Endothelial cell of umbilical vein (primary cell): ENCODE results near the gene GRM7. TPM values are rescaled to one million over a fixed set of nuclear protein-coding genes. Genes with fewer than 3 reads are reported as not detected.

Experiments used
- BruUV-seq: library from RNA; stranded (reverse); fragments of 400-500 nt; replicated peaks from 2 replicates; lab custom pipeline; 2021; lab: Mats Ljungman, UMichigan
- CTCF ChIA-PET: fragments of 300-600, 350-600 bp; sonication (Branson Sonifier 250); formaldehyde crosslinking; loops from one replicate; lab custom pipeline; 2021; ENCODE audit warnings: antibody characterized with exemption, inconsistent platforms; lab: Charles Lee
- POLR2A ChIA-PET: fragments of 300-600, 350-600 bp; sonication (Branson Sonifier 250); formaldehyde crosslinking; loops from one replicate; lab custom pipeline; 2021; ENCODE audit warnings: antibody characterized with exemption, inconsistent platforms; lab: Charles Lee
- DNase-seq: peaks from one replicate; pipeline ENCODE4 v3.0.0-alpha.2; 2011; ENCODE audit warnings: low read depth, low spot score
- FAIRE-seq: peaks from 2 replicates; lab custom pipeline; 2011; peaks lifted over from hg19 to GRCh38; lab: Jason Lieb, UNC
- H2AFZ ChIP-seq: 2 replicates; pipeline ENCODE4 v1.6.0; 2012; ENCODE audit warnings: low read depth, low read length, control low read depth, inconsistent platforms
- H3K27ac ChIP-seq: 2 replicates; pipeline ENCODE4 v1.5.1; 2011; ENCODE audit warnings: low read depth, mild to moderate bottlenecking, control low read depth, low read length, moderate library complexity; ENCODE audit not compliant: insufficient read depth
- H3K27me3 ChIP-seq, 2 experiments: 2 replicates each; pipeline versions ENCODE4 v1.6.0 to v1.6.1; 2011; ENCODE audit warnings: low read length in 2 of 2, mixed read lengths in 1 of 2; ENCODE audit not compliant: control insufficient read depth in 2 of 2, insufficient read depth in 2 of 2
- H3K36me3 ChIP-seq, 2 experiments: 2 replicates in 1 of 2; 3 replicates in 1 of 2; pipeline ENCODE4 v1.5.1; 2011; ENCODE audit warnings: low read length in 2 of 2, mild to moderate bottlenecking in 1 of 2, moderate library complexity in 1 of 2; ENCODE audit not compliant: control insufficient read depth in 2 of 2, insufficient read depth in 2 of 2; ENCODE audit errors: extremely low read depth in 1 of 2
- H3K4me1 ChIP-seq: 3 replicates; pipeline ENCODE4 v1.5.1; 2011; ENCODE audit warnings: mild to moderate bottlenecking, low read length; ENCODE audit not compliant: control insufficient read depth, insufficient read depth; ENCODE audit errors: extremely low read depth
- H3K4me2 ChIP-seq: 2 replicates; pipeline ENCODE4 v1.6.1; 2011; ENCODE audit warnings: low read length, control low read depth, mixed read lengths; ENCODE audit not compliant: insufficient read depth
- H3K4me3 ChIP-seq, 3 experiments: fragments of 200-600 bp in 1 of 3; sonication (generic), shearing (Covaris generic) in 1 of 3; replicated peaks in 1 of 3; 2 replicates each; pipeline ENCODE4 v1.5.1; 2011 to 2016; ENCODE audit warnings: control low read depth in 3 of 3, low read length in 3 of 3, mild to moderate bottlenecking in 2 of 3, inconsistent platforms in 1 of 3, low read depth in 1 of 3, moderate library complexity in 1 of 3; ENCODE audit not compliant: insufficient read depth in 1 of 3
- H3K79me2 ChIP-seq: 2 replicates; pipeline ENCODE4 v1.6.0; 2012; ENCODE audit warnings: low read length, inconsistent platforms; ENCODE audit not compliant: control insufficient read depth, insufficient read depth
- H3K9ac ChIP-seq: replicated peaks from 2 replicates; pipeline ENCODE3; 2011; ENCODE audit warnings: low read length, control low read depth; ENCODE audit not compliant: insufficient read depth; ENCODE audit errors: extremely low read depth
- H3K9me1 ChIP-seq: replicated peaks from 3 replicates; pipeline ENCODE4 v1.6.0; 2011; ENCODE audit warnings: mild to moderate bottlenecking, low read length; ENCODE audit not compliant: control insufficient read depth, insufficient read depth; ENCODE audit errors: extremely low read depth
- H3K9me3 ChIP-seq: replicated peaks from 2 replicates; pipeline ENCODE4 v1.5.1; 2012; ENCODE audit warnings: low read length, inconsistent platforms; ENCODE audit not compliant: control insufficient read depth, insufficient read depth
- H4K20me1 ChIP-seq: replicated peaks from 2 replicates; pipeline ENCODE3; 2011; ENCODE audit warnings: mild to moderate bottlenecking, low read length; ENCODE audit not compliant: control insufficient read depth, insufficient read depth; ENCODE audit errors: extremely low read depth
- JUN ChIP-seq: IDR thresholded peaks from 2 replicates; pipeline ENCODE4 v1.6.1; 2011; ENCODE audit warnings: borderline replicate concordance, low read depth; ENCODE audit not compliant: insufficient read length, insufficient read depth
- dilution Hi-C: fragments of 300-500 bp; cut with MboI; formaldehyde crosslinking; loops from one replicate; pipeline ENCODE4 v1.15.0; 2019; ENCODE audit warnings: low sequenced_read_pairs; ENCODE audit not compliant: extremely low pct_ligation_motif_present
- intact Hi-C: fragments of 100-400 bp; cut with micrococcal nuclease; formaldehyde crosslinking; loops from one replicate; pipeline ENCODE4 v1.10.0; 2022
- polyA plus RNA-seq, 4 experiments: library from polyadenylated mRNA; depleted of rRNA in 3 of 4; stranded (reverse) in 3 of 4; unstranded in 1 of 4; fragments of >200 nt; gene quantifications; 2 replicates each; pipeline versions ENCODE4 v1.2.1 to v1.2.3, GENCODE V29; 2011 to 2012; ENCODE audit warnings: missing spikeins in 1 of 4
- total RNA-seq: library from RNA; stranded (reverse); gene quantifications from 2 replicates; pipeline ENCODE4 v1.2.3, GENCODE V29; 2021
- TF ChIP-seq, protein P1 (sequence below), 2 donors: IDR thresholded peaks; 1 replicate in 1 of 2; 2 replicates in 1 of 2; pipeline ENCODE4 v1.5.1; 2011; ENCODE audit warnings: low read length in 2 of 2, mild to moderate bottlenecking in 2 of 2, moderate library complexity in 2 of 2, control low read depth in 1 of 2, inconsistent platforms in 1 of 2, low read depth in 1 of 2; ENCODE audit not compliant: insufficient read depth in 1 of 2; ENCODE audit errors: extremely low read depth in 1 of 2

Gene GRM7
- total and polyA plus RNA-seq, 2 donors (not counting 3 experiments of a cell fraction or from before 2014, with no cell fraction given) = 0.12 TPM; not detected in 1

DNA sequence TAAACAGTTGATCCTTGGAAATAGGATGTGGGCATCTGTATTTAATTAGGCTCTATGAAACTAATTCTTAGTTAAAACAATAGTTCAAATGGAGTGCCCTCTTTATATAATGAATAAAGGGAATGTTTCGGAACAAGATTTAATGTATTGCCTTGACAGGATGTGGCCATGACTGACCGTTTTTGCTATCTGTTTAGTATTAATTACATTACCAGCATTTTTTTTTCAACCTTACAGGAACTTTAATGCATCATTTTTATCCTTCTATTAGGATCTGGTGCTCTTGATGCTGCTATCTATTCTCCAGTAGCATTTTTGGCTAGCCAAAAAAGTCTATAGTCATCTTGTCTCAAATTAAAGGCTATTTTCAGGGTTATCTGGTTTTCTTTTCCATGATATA lies 340.9 kb downstream of the GRM7 start:
- FAIRE-seq (no peak), DNase-seq (no peak)
- TF ChIP-seq, protein P1, sequence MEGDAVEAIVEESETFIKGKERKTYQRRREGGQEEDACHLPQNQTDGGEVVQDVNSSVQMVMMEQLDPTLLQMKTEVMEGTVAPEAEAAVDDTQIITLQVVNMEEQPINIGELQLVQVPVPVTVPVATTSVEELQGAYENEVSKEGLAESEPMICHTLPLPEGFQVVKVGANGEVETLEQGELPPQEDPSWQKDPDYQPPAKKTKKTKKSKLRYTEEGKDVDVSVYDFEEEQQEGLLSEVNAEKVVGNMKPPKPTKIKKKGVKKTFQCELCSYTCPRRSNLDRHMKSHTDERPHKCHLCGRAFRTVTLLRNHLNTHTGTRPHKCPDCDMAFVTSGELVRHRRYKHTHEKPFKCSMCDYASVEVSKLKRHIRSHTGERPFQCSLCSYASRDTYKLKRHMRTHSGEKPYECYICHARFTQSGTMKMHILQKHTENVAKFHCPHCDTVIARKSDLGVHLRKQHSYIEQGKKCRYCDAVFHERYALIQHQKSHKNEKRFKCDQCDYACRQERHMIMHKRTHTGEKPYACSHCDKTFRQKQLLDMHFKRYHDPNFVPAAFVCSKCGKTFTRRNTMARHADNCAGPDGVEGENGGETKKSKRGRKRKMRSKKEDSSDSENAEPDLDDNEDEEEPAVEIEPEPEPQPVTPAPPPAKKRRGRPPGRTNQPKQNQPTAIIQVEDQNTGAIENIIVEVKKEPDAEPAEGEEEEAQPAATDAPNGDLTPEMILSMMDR (IDR thresholded peaks at IDR 0.05; ENCODE audit: extremely low read depth in 1 of 2, insufficient read depth in 1 of 2, low read depth in 1 of 2, low read length in 2 of 2) = no peak
- POLR2A ChIA-PET = no interaction called here
- Histone ChIP-seq H3K27me3 (no peaks in the 10 kb centered on the region), H3K36me3 (no peaks in the 10 kb centered on the region), H3K4me1 (no peaks in the 10 kb centered on the region), H3K9me1 (no peaks in the 10 kb centered on the region), H3K79me2 (no peaks in the 10 kb centered on the region), H3K4me3 (no peak overlapping the region), H3K9ac (no peak overlapping the region), H3K27ac (no peak overlapping the region), H2AFZ (no peak overlapping the region), H3K4me2 (no peak overlapping the region), H3K9me3 (no peaks in the 10 kb centered on the region), H4K20me1 (no peaks in the 10 kb centered on the region)
- no TSS peak for BruUV-seq
- dilution Hi-C loops = no loop called here
- CTCF ChIA-PET = no interaction called here
- intact Hi-C loops = no loop called here

DNA sequence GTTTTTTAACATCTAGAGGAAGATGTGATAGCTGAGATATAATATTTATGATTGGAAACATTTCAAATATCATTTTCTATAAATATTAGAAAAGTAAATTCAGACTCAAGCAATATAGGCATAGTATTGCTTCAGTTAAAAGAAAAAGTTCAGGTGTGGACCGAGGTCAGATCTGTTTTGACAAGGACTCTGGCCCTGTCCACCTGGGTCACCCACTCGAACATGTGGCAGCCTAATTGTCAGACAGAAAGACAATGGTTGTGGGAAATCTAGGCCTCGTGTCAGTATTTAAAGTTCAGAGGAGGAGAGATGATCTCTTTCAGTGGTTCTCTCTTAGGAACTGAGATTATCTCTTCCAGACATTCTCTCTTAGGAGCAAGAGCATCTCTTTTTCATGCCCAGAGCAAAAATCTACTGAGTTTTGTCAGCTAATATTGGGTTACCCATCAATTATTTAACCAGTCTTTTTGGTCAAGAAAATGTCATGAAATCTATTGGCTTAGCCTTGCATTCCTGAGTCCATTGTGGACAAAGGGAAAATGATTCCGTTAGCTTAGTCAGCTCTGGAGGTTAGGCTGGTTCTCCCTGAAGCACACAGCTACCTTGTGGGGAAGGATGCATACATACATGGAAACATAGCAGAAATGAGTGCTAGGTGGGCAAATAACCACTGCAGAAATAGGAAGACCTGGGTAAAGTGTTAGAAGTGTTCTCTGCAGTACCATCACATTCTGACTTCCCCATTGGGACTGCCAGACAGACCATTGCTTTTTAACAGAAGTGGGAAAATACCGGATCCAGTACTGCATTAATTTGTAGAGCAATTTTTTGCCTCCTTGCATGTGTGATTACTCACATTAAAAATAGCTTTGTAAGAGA lies 343.3 kb downstream of the GRM7 start:
- H3K9me1 ChIP-seq = no peaks in the 10 kb centered on the region
- no peak overlapping the region for H3K9ac ChIP-seq
- no peaks in the 10 kb centered on the region for H3K79me2 ChIP-seq
- H4K20me1 ChIP-seq = no peaks in the 10 kb centered on the region
- H3K9me3 ChIP-seq = no peaks in the 10 kb centered on the region
- POLR2A ChIA-PET = no interaction called here
- H2AFZ ChIP-seq = no peak overlapping the region
- no peaks in the 10 kb centered on the region for H3K36me3 ChIP-seq
- H3K27me3 ChIP-seq = no peaks in the 10 kb centered on the region
- DNase-seq (no peak), FAIRE-seq (no peak)
- H3K27ac ChIP-seq = no peak overlapping the region
- TF ChIP-seq JUN = no peak
- BruUV-seq = no TSS peak
- no peaks in the 10 kb centered on the region for H3K4me1 ChIP-seq
- no peak overlapping the region for H3K4me3 ChIP-seq
- CTCF ChIA-PET = no interaction called here
- intact Hi-C loops (no loop called here), dilution Hi-C loops (no loop called here)
- no peak overlapping the region for H3K4me2 ChIP-seq
